ENCODE data around the gene SLC16A7. TPM values are rescaled to one million over a fixed set of nuclear protein-coding genes. Genes with fewer than 3 reads are reported as not detected.

Gene SLC16A7
- total RNA-seq, 1 donor from 2014 or later: 11.2 TPM

DNA sequence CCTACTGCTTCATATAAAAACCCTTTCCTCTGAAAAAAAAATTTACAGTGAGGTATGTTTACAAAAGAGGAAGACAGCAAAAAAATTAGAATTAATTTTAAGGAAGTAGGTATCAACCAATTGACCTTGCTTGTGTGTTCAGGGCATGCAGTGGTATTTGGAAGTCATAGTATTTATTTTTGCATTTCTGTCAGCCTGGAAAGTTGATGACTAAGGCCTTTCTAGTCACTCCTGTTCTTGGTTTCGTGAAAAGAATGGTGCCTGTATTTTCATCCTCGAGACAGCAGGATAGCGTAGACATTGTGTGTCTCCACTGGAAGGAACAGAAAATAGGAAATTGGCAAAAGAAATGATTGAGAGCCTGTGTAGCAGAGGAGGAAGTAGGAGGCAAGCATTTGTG is 24.5 kb downstream of the SLC16A7 start:
- Mint-ChIP-seq H3K9me3 (ENCODE audit: unreplicated experiment) (peaks cover 7% of the 10 kb centered on the region), H3K4me3 (ENCODE audit: unreplicated experiment) (peak overlapping the region; percentile 60), H3K27ac (ENCODE audit: unreplicated experiment) (peak overlapping the region; percentile 25), H3K36me3 (ENCODE audit: unreplicated experiment) (no peaks in the 10 kb centered on the region), H3K27me3 (ENCODE audit: unreplicated experiment) (peaks cover 6% of the 10 kb centered on the region), H3K4me1 (ENCODE audit: low read depth, unreplicated experiment) (peaks cover 29% of the 10 kb centered on the region)
- DNase-seq: no peak
- TF ChIP-seq, protein P1, sequence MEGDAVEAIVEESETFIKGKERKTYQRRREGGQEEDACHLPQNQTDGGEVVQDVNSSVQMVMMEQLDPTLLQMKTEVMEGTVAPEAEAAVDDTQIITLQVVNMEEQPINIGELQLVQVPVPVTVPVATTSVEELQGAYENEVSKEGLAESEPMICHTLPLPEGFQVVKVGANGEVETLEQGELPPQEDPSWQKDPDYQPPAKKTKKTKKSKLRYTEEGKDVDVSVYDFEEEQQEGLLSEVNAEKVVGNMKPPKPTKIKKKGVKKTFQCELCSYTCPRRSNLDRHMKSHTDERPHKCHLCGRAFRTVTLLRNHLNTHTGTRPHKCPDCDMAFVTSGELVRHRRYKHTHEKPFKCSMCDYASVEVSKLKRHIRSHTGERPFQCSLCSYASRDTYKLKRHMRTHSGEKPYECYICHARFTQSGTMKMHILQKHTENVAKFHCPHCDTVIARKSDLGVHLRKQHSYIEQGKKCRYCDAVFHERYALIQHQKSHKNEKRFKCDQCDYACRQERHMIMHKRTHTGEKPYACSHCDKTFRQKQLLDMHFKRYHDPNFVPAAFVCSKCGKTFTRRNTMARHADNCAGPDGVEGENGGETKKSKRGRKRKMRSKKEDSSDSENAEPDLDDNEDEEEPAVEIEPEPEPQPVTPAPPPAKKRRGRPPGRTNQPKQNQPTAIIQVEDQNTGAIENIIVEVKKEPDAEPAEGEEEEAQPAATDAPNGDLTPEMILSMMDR (IDR thresholded peaks at IDR 0.05; ENCODE audit: partially characterized antibody, unreplicated experiment): no peak

DNA sequence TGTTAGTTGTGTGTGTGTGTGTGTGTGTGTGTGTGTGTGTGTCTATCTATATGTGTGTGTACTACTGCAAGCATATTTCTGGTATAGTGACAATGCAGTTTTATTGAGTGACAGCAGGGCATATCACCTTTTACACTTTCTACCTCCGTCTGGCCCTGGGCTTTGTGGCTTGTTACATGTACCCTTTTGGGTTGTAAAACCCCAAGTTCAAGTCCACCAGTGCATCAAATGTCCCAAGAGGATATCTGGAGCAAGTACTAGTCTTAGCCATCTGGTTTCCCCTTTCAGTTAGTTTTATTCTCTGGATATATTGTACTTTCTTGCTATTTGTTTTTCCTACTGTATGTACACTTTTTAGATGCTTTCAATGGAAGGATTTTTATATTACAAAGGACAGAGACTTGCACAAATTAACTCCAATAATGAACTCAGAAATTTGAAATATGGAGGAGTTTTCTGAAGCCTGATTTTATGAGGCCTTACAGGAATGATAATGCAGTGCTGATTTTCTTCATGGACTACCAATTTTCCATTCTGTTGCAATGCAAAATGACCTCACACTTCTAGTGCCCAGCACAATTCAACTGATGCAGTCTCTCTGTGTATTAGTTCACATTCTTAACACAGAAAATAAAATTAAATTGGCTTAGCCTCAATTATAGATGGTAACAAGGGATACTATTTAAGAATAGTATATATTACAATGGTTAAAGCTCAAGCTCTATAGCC is 29.1 kb downstream of the SLC16A7 start:
- Mint-ChIP-seq H3K36me3 (ENCODE audit: unreplicated experiment) (no peaks in the 10 kb centered on the region), H3K27me3 (ENCODE audit: unreplicated experiment) (peaks cover 6% of the 10 kb centered on the region), H3K4me1 (ENCODE audit: low read depth, unreplicated experiment) (peaks cover 34% of the 10 kb centered on the region), H3K4me3 (ENCODE audit: unreplicated experiment) (peak overlapping the region; percentile 36), H3K27ac (ENCODE audit: unreplicated experiment) (no peak overlapping the region), H3K9me3 (ENCODE audit: unreplicated experiment) (peaks cover 7% of the 10 kb centered on the region)
- TF ChIP-seq, protein P1 (IDR thresholded peaks at IDR 0.05; ENCODE audit: partially characterized antibody, unreplicated experiment): no peak
- peak; percentile 28 for DNase-seq

DNA sequence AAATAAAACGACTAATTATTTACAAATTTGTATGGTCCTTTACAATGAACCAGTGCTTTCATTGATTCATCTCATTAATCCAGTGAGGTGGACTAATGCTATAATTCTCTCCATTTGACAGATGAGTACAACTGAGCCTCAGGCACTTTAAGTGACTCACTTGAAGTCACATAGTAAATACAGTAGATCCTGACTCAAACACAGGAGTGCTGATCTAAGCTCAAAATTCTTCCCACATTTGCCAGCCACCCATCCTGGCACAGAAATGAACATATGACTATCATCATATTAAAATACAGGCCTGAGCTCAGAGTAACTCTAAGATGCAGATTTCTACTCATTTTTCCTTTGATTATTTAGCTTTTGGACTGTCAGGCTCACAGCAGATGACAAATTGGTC is 30.6 kb downstream of the SLC16A7 start:
- Mint-ChIP-seq H3K36me3 (ENCODE audit: unreplicated experiment) (no peaks in the 10 kb centered on the region), H3K27ac (ENCODE audit: unreplicated experiment) (no peak overlapping the region), H3K27me3 (ENCODE audit: unreplicated experiment) (peaks cover 4% of the 10 kb centered on the region), H3K4me3 (ENCODE audit: unreplicated experiment) (no peak overlapping the region), H3K9me3 (ENCODE audit: unreplicated experiment) (peaks cover 7% of the 10 kb centered on the region), H3K4me1 (ENCODE audit: low read depth, unreplicated experiment) (peaks cover 24% of the 10 kb centered on the region)
- TF ChIP-seq, protein P1 (IDR thresholded peaks at IDR 0.05; ENCODE audit: partially characterized antibody, unreplicated experiment): no peak
- DNase-seq: no peak

DNA sequence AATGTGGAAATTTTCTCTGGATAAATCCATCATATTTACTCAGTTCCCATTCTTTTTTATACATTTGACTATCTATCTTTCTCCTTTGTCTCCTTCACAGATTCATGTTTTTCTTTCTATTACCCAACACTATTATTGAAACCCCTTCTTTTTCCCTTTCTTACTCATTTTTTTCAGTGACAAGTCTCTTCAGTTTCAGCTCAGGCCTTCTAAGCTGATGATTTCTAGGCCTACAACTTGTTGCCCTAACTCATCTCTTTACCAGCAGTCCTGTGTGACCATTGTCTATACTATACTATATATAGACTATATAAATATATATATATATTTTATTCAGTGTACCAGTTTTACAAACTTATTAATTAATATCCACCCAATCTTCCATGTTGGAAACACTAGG is 31.8 kb downstream of the SLC16A7 start:
- TF ChIP-seq, protein P1 (IDR thresholded peaks at IDR 0.05; ENCODE audit: partially characterized antibody, unreplicated experiment): no peak
- peaks cover 7% of the 10 kb centered on the region for H3K9me3 Mint-ChIP-seq (ENCODE audit: unreplicated experiment)
- no peaks in the 10 kb centered on the region for H3K36me3 Mint-ChIP-seq (ENCODE audit: unreplicated experiment)
- no peak overlapping the region for H3K27ac Mint-ChIP-seq (ENCODE audit: unreplicated experiment)
- no peak for DNase-seq
- peaks cover 4% of the 10 kb centered on the region for H3K27me3 Mint-ChIP-seq (ENCODE audit: unreplicated experiment)
- peaks cover 25% of the 10 kb centered on the region for H3K4me1 Mint-ChIP-seq (ENCODE audit: low read depth, unreplicated experiment)
- no peak overlapping the region for H3K4me3 Mint-ChIP-seq (ENCODE audit: unreplicated experiment)

DNA sequence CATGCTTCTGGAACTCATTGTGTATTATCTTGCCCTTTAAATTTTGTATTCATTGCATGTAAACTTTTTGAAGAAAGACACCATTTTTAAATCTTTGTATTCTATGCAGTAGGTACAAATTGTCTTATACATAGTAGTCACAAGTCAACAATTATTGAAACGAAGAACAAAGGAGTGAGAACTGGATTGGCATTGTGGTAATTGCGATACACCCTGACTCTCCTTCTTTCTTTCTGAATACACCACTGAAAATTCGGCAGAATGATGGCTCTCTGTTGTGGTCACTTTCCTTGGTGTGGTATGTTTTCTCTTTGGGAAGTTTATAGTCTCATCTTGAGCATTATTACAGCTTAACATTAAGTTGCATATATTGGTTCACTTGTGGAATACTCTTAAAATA is 34.1 kb downstream of the SLC16A7 start:
- no peak overlapping the region for H3K27ac Mint-ChIP-seq (ENCODE audit: unreplicated experiment)
- TF ChIP-seq, protein P1 (IDR thresholded peaks at IDR 0.05; ENCODE audit: partially characterized antibody, unreplicated experiment): no peak
- H3K4me3 Mint-ChIP-seq (ENCODE audit: unreplicated experiment): no peak overlapping the region
- no peak for DNase-seq
- peaks cover under 1% of the 10 kb centered on the region for H3K27me3 Mint-ChIP-seq (ENCODE audit: unreplicated experiment)
- H3K4me1 Mint-ChIP-seq (ENCODE audit: low read depth, unreplicated experiment): peaks cover 13% of the 10 kb centered on the region
- no peaks in the 10 kb centered on the region for H3K36me3 Mint-ChIP-seq (ENCODE audit: unreplicated experiment)
- peaks cover 3% of the 10 kb centered on the region for H3K9me3 Mint-ChIP-seq (ENCODE audit: unreplicated experiment)
